Stimulated activated CD4-positive, alpha-beta T cell treated with anti-CD3 and anti-CD28 coated beads, Interleukin-12 subunit alpha, Interleukin-12 subunit beta, amount 100 ng/mL, for 48 hours (primary cell): ENCODE data around the gene TP53I13.
A peak's percentile ranks its signal among the peaks of the same experiment; 100 is the strongest.

Experiments
- DNase-seq, 3 donors: peaks; one replicate each; pipeline ENCODE4 v3.0.0-alpha.2; 2020; ENCODE audit warnings: low read depth in 2 of 3, low spot score in 1 of 3

TP53I13 gene

GRCh38 chr17:29578626-29579485 lies 10.4 kb downstream of the TP53I13 start:
- no peak for DNase-seq

- peak; percentile 82 to 88 (median 87) for DNase-seq
Measured at GRCh38 chr17:29579866-29580771, 11.6 kb downstream of the TP53I13 start.

GRCh38 chr17:29581583-29582253 lies 13.2 kb downstream of the TP53I13 start:
- no peak for DNase-seq

- DNase-seq: no peak
Measured at GRCh38 chr17:29582254-29582765, 13.8 kb downstream of the TP53I13 start.

GRCh38 chr17:29582772-29583171 lies 14.3 kb downstream of the TP53I13 start:
- no peak for DNase-seq

GRCh38 chr17:29583324-29584248 lies 15.1 kb downstream of the TP53I13 start:
- no peak for DNase-seq

- no peak for DNase-seq
Measured at GRCh38 chr17:29584452-29585079, 16.1 kb downstream of the TP53I13 start.

- DNase-seq: no peak
Measured at GRCh38 chr17:29585080-29585751, 16.7 kb downstream of the TP53I13 start.

- no peak for DNase-seq
Measured at GRCh38 chr17:29586676-29587469, 18.4 kb downstream of the TP53I13 start.

- DNase-seq: no peak
Measured at GRCh38 chr17:29587591-29587990, 19.1 kb downstream of the TP53I13 start.

GRCh38 chr17:29588017-29588561 lies 19.6 kb downstream of the TP53I13 start:
- no peak for DNase-seq

GRCh38 chr17:29588562-29589411 lies 20.3 kb downstream of the TP53I13 start:
- no peak for DNase-seq

- peak in 2 of 3 donors; percentile 65 to 78 for DNase-seq
Measured at GRCh38 chr17:29589524-29590410, 21.3 kb downstream of the TP53I13 start, which contains the start of gene GIT1. GIT1 (minus strand) TSS chr17:29589648; CDS start chr17:29589378, 270 bp downstream.

- no peak for DNase-seq
Measured at GRCh38 chr17:29590411-29591145, 22.1 kb downstream of the TP53I13 start.

GRCh38 chr17:29591146-29591736 lies 22.7 kb downstream of the TP53I13 start:
- no peak for DNase-seq
